OCI-LY1 (cell line): ENCODE data around the gene B3GALT5.

Experiments used
- H2AFZ ChIP-seq: fragments of 200-600 bp; sonication (generic), shearing (Covaris generic); 2 replicates; pipeline ENCODE4 v1.6.0; 2014; ENCODE audit warnings: antibody characterized with exemption, mild to moderate bottlenecking, low read length
- H3F3A ChIP-seq: fragments of 200-600 bp; sonication (generic), shearing (Covaris generic); 2 replicates; pipeline ENCODE4 v1.6.0; 2014; ENCODE audit warnings: mild to moderate bottlenecking, antibody characterized with exemption, low read length, moderate library complexity; ENCODE audit not compliant: insufficient read depth
- H3K27ac ChIP-seq: fragments of 200-600 bp; sonication (generic); 2 replicates; pipeline ENCODE4 v1.5.1; 2014; ENCODE audit warnings: low read length, mixed run types, mild to moderate bottlenecking, low read depth; ENCODE audit not compliant: poor library complexity, severe bottlenecking
- H3K27me3 ChIP-seq: fragments of 200-600 bp; sonication (generic); 2 replicates; pipeline ENCODE4 v1.6.0; 2014; ENCODE audit warnings: antibody characterized with exemption, mild to moderate bottlenecking, low read length, moderate library complexity; ENCODE audit not compliant: insufficient read depth
- H3K36me3 ChIP-seq: fragments of 200-600 bp; sonication (generic); 2 replicates; pipeline ENCODE4 v1.6.1; 2014; ENCODE audit warnings: mild to moderate bottlenecking, antibody characterized with exemption, low read length, moderate library complexity, mixed read lengths; ENCODE audit not compliant: insufficient read depth
- H3K4me1 ChIP-seq: fragments of 200-600 bp; sonication (generic); 2 replicates; pipeline ENCODE4 v1.5.1; 2014; ENCODE audit warnings: mild to moderate bottlenecking, low read length, moderate library complexity; ENCODE audit not compliant: insufficient read depth, severe bottlenecking
- H3K4me2 ChIP-seq: fragments of 200-600 bp; sonication (generic), shearing (Covaris generic); 2 replicates; pipeline ENCODE4 v1.6.1; 2014; ENCODE audit warnings: low read length
- H3K4me3 ChIP-seq: fragments of 200-600 bp; sonication (generic); 2 replicates; pipeline ENCODE4 v1.5.1; 2014; ENCODE audit warnings: low read length, low read depth, mild to moderate bottlenecking, mixed read lengths; ENCODE audit not compliant: poor library complexity, severe bottlenecking
- H3K79me2 ChIP-seq: fragments of 200-600 bp; shearing (Covaris generic); 2 replicates; pipeline ENCODE4 v1.6.1; 2016; ENCODE audit warnings: mixed run types, low read length, mixed read lengths; ENCODE audit not compliant: insufficient read depth
- H3K9ac ChIP-seq: fragments of 200-600 bp; sonication (generic), shearing (Covaris generic); 2 replicates; pipeline ENCODE4 v1.6.1; 2014; ENCODE audit warnings: mild to moderate bottlenecking, low read length, mixed read lengths
- H3K9me2 ChIP-seq: fragments of 200-600 bp; sonication (generic), shearing (Covaris generic); 2 replicates; pipeline ENCODE4 v1.6.1; 2014; ENCODE audit warnings: low read depth, mild to moderate bottlenecking, low read length, mixed read lengths
- H3K9me3 ChIP-seq: fragments of 200-600 bp; shearing (Covaris generic); 2 replicates; pipeline ENCODE4 v1.6.1; 2014; ENCODE audit warnings: low read length, mixed read lengths
- H4K20me1 ChIP-seq: fragments of 200-600 bp; sonication (generic), shearing (Covaris generic); 2 replicates; pipeline ENCODE4 v1.6.0; 2016; ENCODE audit warnings: mild to moderate bottlenecking, low read length; ENCODE audit not compliant: insufficient read depth
- EZH2 ChIP-seq: fragments of 200-600 bp; sonication (generic), shearing (Covaris generic); IDR thresholded peaks from 2 replicates; pipeline ENCODE4 v1.8.0; 2017; ENCODE audit warnings: borderline replicate concordance, mixed run types, mild to moderate bottlenecking, antibody characterized with exemption, low read length, moderate library complexity, mixed read lengths
- TF ChIP-seq, protein P1 (sequence below): fragments of 200-600 bp; sonication (generic), shearing (Covaris generic); IDR thresholded peaks from 2 replicates; pipeline ENCODE4 v1.5.1; 2017; ENCODE audit warnings: mild to moderate bottlenecking, antibody characterized with exemption, low read length, moderate library complexity, mixed read lengths

B3GALT5 gene

GRCh38 chr21:39671986-39672385 is 59.2 kb downstream of the B3GALT5 start:
- Histone ChIP-seq H3K9me3 (no peaks in the 10 kb centered on the region), H2AFZ (no peak overlapping the region), H4K20me1 (no peaks in the 10 kb centered on the region), H3K79me2 (no peaks in the 10 kb centered on the region), H3K27ac (no peak overlapping the region), H3K27me3 (peaks cover 5% of the 10 kb centered on the region), H3K9ac (no peak overlapping the region), H3F3A (no peaks in the 10 kb centered on the region), H3K4me2 (no peak overlapping the region), H3K4me3 (no peak overlapping the region), H3K36me3 (no peaks in the 10 kb centered on the region), H3K4me1 (no peaks in the 10 kb centered on the region), H3K9me2 (no peaks in the 10 kb centered on the region)
- TF ChIP-seq, protein P1, sequence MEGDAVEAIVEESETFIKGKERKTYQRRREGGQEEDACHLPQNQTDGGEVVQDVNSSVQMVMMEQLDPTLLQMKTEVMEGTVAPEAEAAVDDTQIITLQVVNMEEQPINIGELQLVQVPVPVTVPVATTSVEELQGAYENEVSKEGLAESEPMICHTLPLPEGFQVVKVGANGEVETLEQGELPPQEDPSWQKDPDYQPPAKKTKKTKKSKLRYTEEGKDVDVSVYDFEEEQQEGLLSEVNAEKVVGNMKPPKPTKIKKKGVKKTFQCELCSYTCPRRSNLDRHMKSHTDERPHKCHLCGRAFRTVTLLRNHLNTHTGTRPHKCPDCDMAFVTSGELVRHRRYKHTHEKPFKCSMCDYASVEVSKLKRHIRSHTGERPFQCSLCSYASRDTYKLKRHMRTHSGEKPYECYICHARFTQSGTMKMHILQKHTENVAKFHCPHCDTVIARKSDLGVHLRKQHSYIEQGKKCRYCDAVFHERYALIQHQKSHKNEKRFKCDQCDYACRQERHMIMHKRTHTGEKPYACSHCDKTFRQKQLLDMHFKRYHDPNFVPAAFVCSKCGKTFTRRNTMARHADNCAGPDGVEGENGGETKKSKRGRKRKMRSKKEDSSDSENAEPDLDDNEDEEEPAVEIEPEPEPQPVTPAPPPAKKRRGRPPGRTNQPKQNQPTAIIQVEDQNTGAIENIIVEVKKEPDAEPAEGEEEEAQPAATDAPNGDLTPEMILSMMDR: no peak
- no peak for TF ChIP-seq EZH2

DNA sequence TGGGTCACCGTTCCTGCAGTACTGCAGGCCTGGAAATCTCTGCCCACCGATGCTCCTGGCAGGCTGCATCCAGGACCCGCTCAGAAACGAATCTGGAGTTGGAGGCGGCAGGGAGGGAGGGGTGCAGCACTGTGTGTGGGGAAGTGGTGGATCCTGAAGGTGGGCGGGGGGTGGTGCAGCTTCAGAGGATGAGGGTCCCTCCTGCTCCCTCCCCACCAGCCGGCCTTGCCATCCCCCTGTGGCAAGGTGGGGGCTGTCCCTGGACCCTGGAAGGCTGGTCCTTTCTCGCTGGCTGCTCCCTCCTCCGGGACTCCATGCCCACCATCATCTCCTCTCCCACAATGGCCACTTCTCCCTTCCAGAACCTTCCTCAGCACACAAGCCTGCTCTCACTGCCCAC is 60.4 kb downstream of the B3GALT5 start:
- Histone ChIP-seq H3K9me2 (no peaks in the 10 kb centered on the region), H3K27me3 (peaks cover 9% of the 10 kb centered on the region), H4K20me1 (no peaks in the 10 kb centered on the region), H2AFZ (no peak overlapping the region), H3F3A (no peaks in the 10 kb centered on the region), H3K4me1 (no peaks in the 10 kb centered on the region), H3K9me3 (no peaks in the 10 kb centered on the region), H3K36me3 (no peaks in the 10 kb centered on the region), H3K9ac (no peak overlapping the region), H3K4me2 (no peak overlapping the region), H3K4me3 (no peak overlapping the region), H3K79me2 (no peaks in the 10 kb centered on the region), H3K27ac (no peak overlapping the region)
- no peak for TF ChIP-seq EZH2
- TF ChIP-seq, protein P1: no peak

- no peak overlapping the region for H3K4me3 ChIP-seq
- H3K4me2 ChIP-seq: no peak overlapping the region
- TF ChIP-seq EZH2: no peak
- TF ChIP-seq, protein P1: no peak
- H3K27ac ChIP-seq: no peak overlapping the region
- H3K9me3 ChIP-seq: no peaks in the 10 kb centered on the region
- no peak overlapping the region for H3K9ac ChIP-seq
- no peaks in the 10 kb centered on the region for H3K4me1 ChIP-seq
- H3K9me2 ChIP-seq: no peaks in the 10 kb centered on the region
- H3K36me3 ChIP-seq: no peaks in the 10 kb centered on the region
- H3K79me2 ChIP-seq: no peaks in the 10 kb centered on the region
- H4K20me1 ChIP-seq: no peaks in the 10 kb centered on the region
- no peak overlapping the region for H2AFZ ChIP-seq
- no peaks in the 10 kb centered on the region for H3F3A ChIP-seq
- peaks cover 9% of the 10 kb centered on the region for H3K27me3 ChIP-seq
Observed at GRCh38 chr21:39673736-39674135, 61.0 kb downstream of the B3GALT5 start.
